Ovary (tissue), 9 donors: ENCODE measurements around the gene GALNT10. TPM values are rescaled to one million over a fixed set of nuclear protein-coding genes. Genes with fewer than 3 reads are reported as not detected.

ENCODE experiments used
- DNase-seq, 5 donors: peaks; one replicate each; pipeline ENCODE4 v3.0.0-alpha.2; 2019 to 2020
- H3K27ac ChIP-seq, 2 donors: fragments of 200-600 bp; one replicate each; pipeline versions ENCODE4 v1.5.1 to v1.8.0; 2019 to 2022
- H3K27me3 ChIP-seq: fragments of 200-600 bp; one replicate; pipeline ENCODE4 v1.8.0; 2022
- H3K36me3 ChIP-seq: fragments of 200-600 bp; sonication (generic); one replicate; pipeline ENCODE4 v1.5.1; 2019
- H3K4me1 ChIP-seq: one replicate; pipeline ENCODE4 v1.8.1; 2013; ENCODE audit warnings: mild to moderate bottlenecking, moderate library complexity; ENCODE audit not compliant: insufficient read depth
- H3K4me3 ChIP-seq: fragments of 200-600 bp; sonication (generic); one replicate; pipeline ENCODE4 v1.5.1; 2017
- H3K9me3 ChIP-seq, 2 donors: fragments of 200-600 bp in 1 of 2; sonication (generic) in 1 of 2; one replicate each; pipeline versions ENCODE4 v1.5.1 to v1.8.1; 2013 to 2019; ENCODE audit warnings: mild to moderate bottlenecking in 1 of 2, moderate library complexity in 1 of 2
- EP300 ChIP-seq: sonication (generic); formaldehyde crosslinking; IDR thresholded peaks from one replicate; pipeline ENCODE4 v1.6.1; 2017; ENCODE audit warnings: antibody characterized with exemption
- POLR2A ChIP-seq: fragments of 450-650 bp; IDR thresholded peaks from one replicate; pipeline ENCODE4 v1.6.1; 2017; ENCODE audit warnings: antibody characterized with exemption, mild to moderate bottlenecking, moderate library complexity
- WGBS, 3 donors: extraction: QIAGEN DNeasy Blood & Tissue Kit in 1 of 3; methylation state at CpG; one replicate each; pipeline versions ENCODE4 v1.1.5 to v1.1.7; 2013 to 2017; 5-methylcytosine and 5-hydroxymethylcytosine counted together
- intact Hi-C, 4 donors: fragments of 100-400 bp; cut with DNase I; formaldehyde crosslinking; loops; one replicate each; pipeline versions ENCODE4 v1.11.0 to v1.15.1; 2022 to 2023
- polyA plus RNA-seq, 2 donors: library from polyadenylated mRNA; stranded (reverse); fragments of 200-250 nt in 1 of 2; fragments of 350-450 nt in 1 of 2; fragmentation: Illumina TruSeq in 1 of 2; extraction: RNeasy Lipid Tissue Mini Kit (QIAGEN cat#74804) in 1 of 2; gene quantifications; one replicate each; pipeline ENCODE4 v1.2.3, GENCODE V29; 2013 to 2014
- total RNA-seq, 7 donors: library from RNA; depleted of rRNA in 2 of 7; stranded (reverse); fragments of >200 nt in 2 of 7; fragmentation: NEBNext Ultra II Directional in 3 of 7; extraction: Animal tissue kit (Norgen Biotek cat#: 25700) in 3 of 7; gene quantifications; one replicate each; pipeline versions ENCODE4 v1.1.0 to v1.2.4, GENCODE V29; 2016 to 2023
- TF ChIP-seq, protein P1 (sequence below), 3 donors: fragments of 450-650 bp in 2 of 3; fragments of 200-600 bp in 1 of 3; IDR thresholded peaks; one replicate each; pipeline versions ENCODE4 v1.5.1 to v1.8.0; 2016 to 2022; ENCODE audit warnings: antibody characterized with exemption in 3 of 3, mild to moderate bottlenecking in 1 of 3
- donor health status: DM: no; HTN: no; CAD: no; lungs with moderate emphysema.
- donor health status: DM: no; HTN: no; CAD: no.
- donor health status: Bipolar disorder and iron deficiency.
- donor health status: DM: yes; HTN: yes; CAD: no.
- donor health status: DM: no; HTN: no; CAD: no.
- donor health status: DM: yes; HTN: yes; CAD: no.

The GALNT10 gene
- total and polyA plus RNA-seq, 9 donors = 34.5 to 206 (median 88.7) TPM

DNA sequence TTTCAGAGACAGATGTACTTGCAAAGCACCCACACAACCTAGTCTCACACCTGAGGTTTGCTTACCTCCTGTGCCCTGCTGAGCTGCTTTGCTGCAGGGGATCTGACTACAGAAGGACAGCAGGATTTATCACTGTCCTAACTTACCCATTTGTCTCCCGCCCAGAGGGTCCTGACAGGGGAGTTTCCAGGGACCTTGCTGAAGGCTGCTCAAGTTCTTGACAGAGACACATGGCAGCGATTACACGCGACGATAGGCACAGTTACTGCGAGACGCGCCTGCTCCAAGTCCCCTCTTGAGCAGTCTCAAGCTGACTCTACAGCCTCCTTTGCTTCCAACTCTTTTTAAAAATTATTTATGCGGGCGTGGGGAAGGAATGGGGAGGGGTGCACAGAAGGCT is 24.6 kb upstream of the GALNT10 start:
- no peak for DNase-seq
- TF ChIP-seq POLR2A (no peak), EP300 (no peak)
- TF ChIP-seq, protein P1, sequence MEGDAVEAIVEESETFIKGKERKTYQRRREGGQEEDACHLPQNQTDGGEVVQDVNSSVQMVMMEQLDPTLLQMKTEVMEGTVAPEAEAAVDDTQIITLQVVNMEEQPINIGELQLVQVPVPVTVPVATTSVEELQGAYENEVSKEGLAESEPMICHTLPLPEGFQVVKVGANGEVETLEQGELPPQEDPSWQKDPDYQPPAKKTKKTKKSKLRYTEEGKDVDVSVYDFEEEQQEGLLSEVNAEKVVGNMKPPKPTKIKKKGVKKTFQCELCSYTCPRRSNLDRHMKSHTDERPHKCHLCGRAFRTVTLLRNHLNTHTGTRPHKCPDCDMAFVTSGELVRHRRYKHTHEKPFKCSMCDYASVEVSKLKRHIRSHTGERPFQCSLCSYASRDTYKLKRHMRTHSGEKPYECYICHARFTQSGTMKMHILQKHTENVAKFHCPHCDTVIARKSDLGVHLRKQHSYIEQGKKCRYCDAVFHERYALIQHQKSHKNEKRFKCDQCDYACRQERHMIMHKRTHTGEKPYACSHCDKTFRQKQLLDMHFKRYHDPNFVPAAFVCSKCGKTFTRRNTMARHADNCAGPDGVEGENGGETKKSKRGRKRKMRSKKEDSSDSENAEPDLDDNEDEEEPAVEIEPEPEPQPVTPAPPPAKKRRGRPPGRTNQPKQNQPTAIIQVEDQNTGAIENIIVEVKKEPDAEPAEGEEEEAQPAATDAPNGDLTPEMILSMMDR (IDR thresholded peaks at IDR 0.05) = no peak
- Histone ChIP-seq H3K27me3 (no peaks in the 10 kb centered on the region), H3K36me3 (no peaks in the 10 kb centered on the region), H3K4me1 (no peaks in the 10 kb centered on the region), H3K4me3 (no peak overlapping the region), H3K9me3 (no peaks in the 10 kb centered on the region), H3K27ac (no peak overlapping the region)
- 27 to 38% (median 37%) methylated on average over 10 of the region's 10 CpGs for WGBS, 3 donors
- intact Hi-C loops = no loop called here

DNA sequence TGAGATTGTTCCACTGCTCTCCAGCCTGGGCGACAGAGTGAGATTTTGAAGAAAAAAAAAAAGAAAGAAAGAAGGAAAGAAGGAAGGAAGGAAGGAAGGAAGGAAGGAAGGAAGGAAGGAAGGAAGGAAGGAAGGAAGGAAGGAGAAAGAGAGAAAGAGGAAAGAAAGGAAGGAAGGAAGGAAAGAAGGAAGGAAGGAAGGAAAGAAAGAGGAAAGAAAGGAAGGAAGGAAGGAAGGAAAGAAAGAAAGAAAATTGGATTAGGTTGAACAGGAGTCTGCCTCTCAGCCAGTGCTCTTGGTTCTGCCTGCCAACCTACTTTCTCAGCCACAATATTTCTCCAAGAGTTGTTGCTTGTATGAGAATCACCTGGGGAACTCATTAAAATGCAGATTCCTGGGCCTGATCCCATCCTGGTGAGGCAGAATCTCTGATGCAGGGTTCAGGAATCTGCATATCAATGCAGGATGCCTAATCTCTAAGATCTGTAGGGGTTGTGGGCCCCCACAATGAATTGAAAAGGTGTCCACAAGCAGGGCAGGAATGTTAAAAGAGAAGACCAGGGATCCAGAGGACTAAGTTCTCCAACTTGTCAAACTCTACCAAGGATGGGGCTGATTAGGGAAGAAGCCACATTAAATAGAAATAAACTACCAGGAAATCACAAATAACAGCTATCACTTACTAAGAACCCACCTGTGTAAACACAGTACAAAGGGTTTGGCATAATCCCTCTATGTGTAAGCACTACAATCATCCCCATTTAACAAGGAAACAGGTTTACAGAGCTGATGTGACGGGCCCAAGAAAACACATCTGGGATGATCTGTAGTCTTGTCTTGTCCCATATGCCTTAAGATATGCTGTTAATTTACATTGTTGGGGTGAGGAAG is 23.4 kb upstream of the GALNT10 start:
- H3K9me3 ChIP-seq = no peaks in the 10 kb centered on the region
- 76 to 100% (median 96%) methylated on average over 2 of the region's 2 CpGs for WGBS, 3 donors
- H3K27ac ChIP-seq = no peak overlapping the region
- TF ChIP-seq POLR2A (no peak), EP300 (no peak)
- TF ChIP-seq, protein P1 (IDR thresholded peaks at IDR 0.05) = no peak
- no peaks in the 10 kb centered on the region for H3K36me3 ChIP-seq
- no peak for DNase-seq
- H3K27me3 ChIP-seq = no peaks in the 10 kb centered on the region
- intact Hi-C loops = no loop called here
- H3K4me1 ChIP-seq = no peaks in the 10 kb centered on the region
- no peak overlapping the region for H3K4me3 ChIP-seq

DNA sequence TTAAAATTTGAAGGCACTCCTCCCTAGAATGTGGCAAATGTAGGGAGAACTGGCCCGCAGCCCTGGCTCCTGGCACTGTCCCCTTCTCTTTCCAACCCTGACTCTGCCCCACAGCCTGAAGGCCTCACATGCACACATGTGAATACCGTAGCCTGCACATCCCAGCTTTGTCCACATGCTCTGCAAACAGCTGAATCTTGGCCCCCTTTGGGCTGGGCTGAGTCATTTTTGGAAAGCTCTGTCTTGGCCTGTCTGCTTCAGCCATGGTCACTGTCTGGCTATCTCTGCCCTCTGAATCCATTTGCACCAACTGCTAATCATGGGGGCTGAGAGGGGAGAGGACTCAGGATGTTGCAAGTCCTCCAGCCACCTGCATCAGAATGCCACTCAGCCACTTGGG is 22.1 kb upstream of the GALNT10 start:
- no peak for DNase-seq
- TF ChIP-seq, protein P1 (IDR thresholded peaks at IDR 0.05) = no peak
- TF ChIP-seq POLR2A = no peak
- TF ChIP-seq EP300 = no peak
- H3K4me3 ChIP-seq = no peak overlapping the region
- 67 to 76% (median 75%) methylated on average over 2 of the region's 2 CpGs for WGBS, 3 donors
- H3K27me3 ChIP-seq = no peaks in the 10 kb centered on the region
- no peaks in the 10 kb centered on the region for H3K9me3 ChIP-seq
- intact Hi-C loops = no loop called here
- H3K36me3 ChIP-seq = no peaks in the 10 kb centered on the region
- H3K4me1 ChIP-seq = no peaks in the 10 kb centered on the region
- H3K27ac ChIP-seq = no peak overlapping the region

DNA sequence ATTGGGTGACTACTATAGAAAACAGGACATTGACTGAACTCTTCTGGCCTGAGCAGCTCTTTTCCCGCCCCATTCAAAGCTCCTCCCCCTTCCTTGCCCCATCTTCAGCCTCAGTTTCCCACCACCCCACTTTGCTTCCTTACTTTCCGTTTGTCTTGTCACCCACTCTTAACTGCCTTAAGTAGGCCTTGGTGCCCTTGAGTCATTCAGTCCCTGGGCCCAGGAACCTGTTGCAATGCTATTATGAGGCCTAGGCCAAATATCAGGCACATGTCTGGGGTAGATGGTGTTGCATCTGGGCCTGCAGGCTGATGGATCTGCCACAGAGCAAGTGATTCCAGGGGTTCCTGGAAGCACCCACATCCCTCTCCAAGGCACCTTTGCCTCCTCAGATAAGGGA is 17.7 kb upstream of the GALNT10 start:
- WGBS, 3 donors = 91 to 95% (median 94%) methylated on average over 2 of the region's 2 CpGs
- no peaks in the 10 kb centered on the region for H3K4me1 ChIP-seq
- H3K27me3 ChIP-seq = no peaks in the 10 kb centered on the region
- no peak overlapping the region for H3K4me3 ChIP-seq
- intact Hi-C loops = loop anchor here in 3 of 4 donors (10.0 kb wide), 3 partner anchors 88 to 232 kb away; no protein-coding TSS in a partner anchor
- no peaks in the 10 kb centered on the region for H3K36me3 ChIP-seq
- DNase-seq = no peak
- TF ChIP-seq, protein P1 (IDR thresholded peaks at IDR 0.05) = no peak
- TF ChIP-seq POLR2A (no peak), EP300 (no peak)
- no peaks in the 10 kb centered on the region for H3K9me3 ChIP-seq
- H3K27ac ChIP-seq = no peak overlapping the region
